Sigmoid colon (tissue), 7 donors: ENCODE data around the gene TXN2. TPM values are rescaled to one million over a fixed set of nuclear protein-coding genes. Genes with fewer than 3 reads are reported as not detected.

ENCODE experiments used
- DNase-seq: peaks from one replicate; pipeline ENCODE4 v3.0.0-alpha.2; 2019
- H3K27ac ChIP-seq, 4 donors: fragments of 200-600 bp; sonication (generic); one replicate each; pipeline ENCODE4 v1.5.1; 2016 to 2019; ENCODE audit warnings: mild to moderate bottlenecking in 1 of 4
- H3K27me3 ChIP-seq, 3 donors: fragments of 200-600 bp; sonication (generic); one replicate each; pipeline ENCODE4 v1.5.1; 2019; ENCODE audit warnings: mild to moderate bottlenecking in 1 of 3
- H3K36me3 ChIP-seq, 4 donors: fragments of 200-600 bp; sonication (generic); one replicate each; pipeline ENCODE4 v1.5.1; 2016 to 2019
- H3K4me1 ChIP-seq, 4 donors: fragments of 200-600 bp; sonication (generic); one replicate each; pipeline ENCODE4 v1.5.1; 2017 to 2019
- H3K4me3 ChIP-seq, 4 donors: fragments of 200-600 bp; sonication (generic); one replicate each; pipeline ENCODE4 v1.5.1; 2017 to 2019; ENCODE audit warnings: mild to moderate bottlenecking in 2 of 4, moderate library complexity in 1 of 4
- H3K9me3 ChIP-seq, 4 donors: fragments of 200-600 bp in 3 of 4; sonication (generic) in 3 of 4; one replicate each; pipeline versions ENCODE4 v1.5.1 to v1.6.1; 2013 to 2019
- EP300 ChIP-seq, 4 donors: sonication (generic); formaldehyde crosslinking; IDR thresholded peaks; one replicate each; pipeline ENCODE4 v1.6.1; 2017; ENCODE audit warnings: antibody characterized with exemption in 4 of 4
- POLR2A ChIP-seq, 2 donors: fragments of 450-650 bp; IDR thresholded peaks; one replicate each; pipeline ENCODE4 v1.6.1; 2016; ENCODE audit warnings: antibody characterized with exemption in 2 of 2, mild to moderate bottlenecking in 2 of 2, moderate library complexity in 2 of 2
- POLR2AphosphoS5 ChIP-seq, 4 donors: sonication (generic); formaldehyde crosslinking; IDR thresholded peaks; one replicate each; pipeline ENCODE4 v1.6.1; 2017; ENCODE audit warnings: antibody characterized with exemption in 4 of 4
- WGBS, 2 donors: extraction: QIAGEN DNeasy Blood & Tissue Kit; methylation state at CpG; one replicate each; pipeline ENCODE4 v1.1.7; 2013; 5-methylcytosine and 5-hydroxymethylcytosine counted together
- intact Hi-C: fragments of 100-400 bp; cut with DNase I; formaldehyde crosslinking; loops from one replicate; pipeline ENCODE4 v1.15.1; 2023
- polyA plus RNA-seq, 3 donors: library from polyadenylated mRNA; stranded (reverse); fragments of 200-250 nt; gene quantifications; one replicate each; pipeline ENCODE4 v1.2.3, GENCODE V29; 2013
- small RNA-seq, 3 donors: library from RNA; depleted of rRNA; stranded (forward); fragments of <200 nt; gene quantifications; one replicate each; pipeline ENCODE3, GENCODE V24; 2016
- total RNA-seq, 4 donors: library from RNA; depleted of rRNA; stranded (reverse); fragments of >200 nt; gene quantifications; one replicate each; pipeline ENCODE4 v1.1.0, GENCODE V29; 2016
- TF ChIP-seq, protein P1 (sequence below), 4 experiments: fragments of 450-650 bp in 3 of 4; fragments of 200-600 bp in 1 of 4; IDR thresholded peaks; one replicate each; pipeline ENCODE4 v1.5.1; 2016 to 2019; ENCODE audit warnings: antibody characterized with exemption in 4 of 4, mild to moderate bottlenecking in 3 of 4, moderate library complexity in 2 of 4
- donor health status: healthy with polysubstance abuse.
- donor health status: Bipolar disorder and iron deficiency.
- donor health status: healthy.

Gene TXN2
- total and polyA plus RNA-seq, 7 donors = 43.2 to 181 (median 72.2) TPM

DNA sequence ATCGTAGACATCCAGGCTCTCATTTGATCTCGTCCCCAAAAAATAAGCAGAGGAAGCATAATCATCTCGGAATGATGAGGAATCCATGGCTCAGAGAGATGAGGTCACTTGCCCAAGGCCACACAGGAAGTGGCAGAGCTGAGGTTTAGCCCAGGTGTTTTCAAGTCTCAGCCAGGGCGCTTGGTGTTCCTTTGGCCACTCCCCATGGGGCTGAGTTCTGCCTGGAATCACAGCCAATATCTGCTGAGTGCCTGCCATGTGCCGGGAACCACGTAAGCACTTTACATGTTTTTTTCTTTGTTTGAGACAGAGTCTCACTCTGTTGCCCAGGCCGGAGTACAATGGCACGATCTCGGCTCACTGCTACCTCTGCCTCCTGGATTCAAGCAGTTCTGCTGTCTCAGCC is 64.2 kb downstream of the TXN2 start:
- no peak overlapping the region for H3K27ac ChIP-seq
- no peak overlapping the region for H3K4me3 ChIP-seq

More for the DNA sequence above, 64.2 kb downstream of the TXN2 start:
- H3K36me3 ChIP-seq = no peaks in the 10 kb centered on the region
- intact Hi-C loops = no loop called here
- H3K27me3 ChIP-seq = no peaks in the 10 kb centered on the region
- TF ChIP-seq POLR2A (IDR thresholded peaks at IDR 0.05) (no peak), EP300 (IDR thresholded peaks at IDR 0.05) (no peak), POLR2AphosphoS5 (IDR thresholded peaks at IDR 0.05) (no peak)
- TF ChIP-seq, protein P1, sequence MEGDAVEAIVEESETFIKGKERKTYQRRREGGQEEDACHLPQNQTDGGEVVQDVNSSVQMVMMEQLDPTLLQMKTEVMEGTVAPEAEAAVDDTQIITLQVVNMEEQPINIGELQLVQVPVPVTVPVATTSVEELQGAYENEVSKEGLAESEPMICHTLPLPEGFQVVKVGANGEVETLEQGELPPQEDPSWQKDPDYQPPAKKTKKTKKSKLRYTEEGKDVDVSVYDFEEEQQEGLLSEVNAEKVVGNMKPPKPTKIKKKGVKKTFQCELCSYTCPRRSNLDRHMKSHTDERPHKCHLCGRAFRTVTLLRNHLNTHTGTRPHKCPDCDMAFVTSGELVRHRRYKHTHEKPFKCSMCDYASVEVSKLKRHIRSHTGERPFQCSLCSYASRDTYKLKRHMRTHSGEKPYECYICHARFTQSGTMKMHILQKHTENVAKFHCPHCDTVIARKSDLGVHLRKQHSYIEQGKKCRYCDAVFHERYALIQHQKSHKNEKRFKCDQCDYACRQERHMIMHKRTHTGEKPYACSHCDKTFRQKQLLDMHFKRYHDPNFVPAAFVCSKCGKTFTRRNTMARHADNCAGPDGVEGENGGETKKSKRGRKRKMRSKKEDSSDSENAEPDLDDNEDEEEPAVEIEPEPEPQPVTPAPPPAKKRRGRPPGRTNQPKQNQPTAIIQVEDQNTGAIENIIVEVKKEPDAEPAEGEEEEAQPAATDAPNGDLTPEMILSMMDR (IDR thresholded peaks at IDR 0.05) = no peak
- WGBS, 2 donors = 14 to 63% methylated on average over 9 of the region's 9 CpGs
- DNase-seq = no peak
- H3K4me1 ChIP-seq = peaks cover 0 to 25% (median 18%) of the 10 kb centered on the region in 4 donors
- H3K9me3 ChIP-seq = no peaks in the 10 kb centered on the region

Small RNA genes lying within 50 kb of the gene (small RNA-seq; reads per million reads assigned to genes)
- gene RF00019 = 0 reads per million in 3 donors

Other genes starting within 250 kb of the TXN2 start
- 10 to 100 TPM; 26.8 to 59.5 (median 29.4) TPM for gene APOL2, start 242.1 kb downstream of the TXN2 start, total RNA-seq
- gene APOL2, start 242.1 kb downstream of the TXN2 start, polyA plus RNA-seq = 10 to 100 TPM; 18.6 to 45.1 (median 24.3) TPM
- 10 to 100 TPM; 15.0 to 36.0 (median 20.3) TPM for gene APOL1, start 228.5 kb downstream of the TXN2 start, total RNA-seq
- 10 to 100 TPM in 2 of 3 donors, 1 to 10 TPM in 1; 6.6 to 64.0 (median 11.3) TPM for gene APOL1, start 228.5 kb downstream of the TXN2 start, polyA plus RNA-seq
- gene MYH9, start 93.7 kb downstream of the TXN2 start, total RNA-seq = 100 to 1,000 TPM; 147 to 273 (median 184) TPM
- gene MYH9, start 93.7 kb downstream of the TXN2 start, polyA plus RNA-seq = 100 to 1,000 TPM in 1 of 3 donors, 10 to 100 TPM in 2; 63.7 to 307 (median 88.3) TPM
- 1 to 10 TPM; 4.2 to 4.8 (median 4.7) TPM for gene FOXRED2, start 25.4 kb upstream of the TXN2 start, total RNA-seq
- gene FOXRED2, start 25.4 kb upstream of the TXN2 start, polyA plus RNA-seq = 1 to 10 TPM in 1 of 3 donors, under 1 TPM in 2; under 0.01 to 5.4 (median 0.69) TPM
- 100 to 1,000 TPM; 260 to 376 (median 290) TPM for gene EIF3D, start 47.5 kb upstream of the TXN2 start, total RNA-seq
- 100 to 1,000 TPM; 130 to 221 (median 197) TPM for gene EIF3D, start 47.5 kb upstream of the TXN2 start, polyA plus RNA-seq
- not detected for gene CACNG2, start 222.1 kb upstream of the TXN2 start, total RNA-seq
- under 1 TPM in 1 of 3 donors, not detected in 2; under 0.01 TPM for gene CACNG2, start 222.1 kb upstream of the TXN2 start, polyA plus RNA-seq